GM21786 (cell line): Measurements from ENCODE around the gene LDLRAP1.

Experiments used
- ATAC-seq: cut with Tn5 transposase; IDR thresholded peaks from one replicate; pipeline ENCODE4 v1.9.1; 2021; ENCODE audit not compliant: unreplicated experiment

LDLRAP1 gene

DNA sequence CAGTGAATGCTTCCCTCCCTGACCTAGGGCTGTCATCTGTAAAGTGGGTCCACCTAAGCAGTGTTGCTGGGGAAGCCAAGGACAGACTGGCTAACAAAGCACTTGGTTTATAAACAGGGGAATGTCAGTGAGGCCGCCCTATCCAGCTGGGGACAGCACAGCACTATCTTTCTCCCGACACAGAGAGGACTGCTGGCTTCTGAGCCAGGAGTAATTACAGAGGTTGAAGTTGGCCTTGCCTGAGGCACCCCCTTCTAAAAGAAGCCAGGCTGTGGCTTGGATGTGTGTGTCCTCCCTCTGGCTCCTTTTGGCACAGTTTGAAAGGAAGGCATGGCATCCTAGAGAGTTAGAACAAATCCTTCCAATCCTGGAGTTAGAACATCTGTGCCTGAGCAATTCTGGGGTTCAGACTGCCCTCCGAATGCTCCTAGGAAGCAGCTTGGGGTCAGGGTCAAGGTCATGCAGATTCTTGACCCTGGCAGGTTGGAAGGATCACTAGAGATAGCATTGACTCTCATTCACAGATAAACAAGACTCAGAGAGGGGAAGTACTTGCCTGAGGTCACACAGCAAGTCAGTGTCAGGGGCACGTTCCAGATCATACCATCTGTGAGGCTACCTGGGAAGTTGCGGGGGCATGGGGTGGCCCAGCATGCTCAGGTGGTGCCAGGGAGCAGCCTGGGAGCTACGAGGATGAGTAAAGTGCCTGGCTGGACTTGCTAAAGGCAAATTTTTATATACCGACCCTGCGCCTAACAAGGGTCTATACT, 1.3 kb upstream of the LDLRAP1 start:
- ATAC-seq, result no peak

- no peak for ATAC-seq
Measured at GRCh38 chr1:25543005-25543424, 391 bp upstream of the LDLRAP1 start.

DNA sequence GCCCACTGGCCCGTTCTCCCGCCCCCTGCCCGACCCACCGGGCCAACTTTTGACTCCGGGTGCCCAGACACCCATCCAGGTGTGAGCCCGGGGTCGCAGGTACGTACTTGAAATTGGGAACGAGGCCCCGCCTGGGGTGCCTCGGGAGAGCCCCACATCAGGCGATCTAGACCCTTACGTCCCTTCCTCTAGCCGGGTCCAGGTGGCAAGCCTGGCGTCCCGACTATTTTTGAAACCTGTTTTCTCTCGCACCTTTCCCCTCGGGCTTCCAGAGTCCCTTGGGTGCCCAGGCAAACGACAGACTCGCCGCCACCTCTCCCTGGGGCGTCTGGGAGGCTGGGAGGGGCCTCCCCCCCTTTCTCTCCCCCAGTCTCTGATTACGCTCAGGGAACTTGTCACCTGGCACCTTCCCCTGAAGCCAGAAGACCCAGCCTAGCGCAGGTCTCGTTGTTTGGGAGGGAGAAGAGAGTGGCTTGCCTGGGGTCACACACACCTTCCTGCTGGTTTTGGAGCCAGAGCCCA, 898 bp downstream of the LDLRAP1 start:
- ATAC-seq, result no peak

DNA sequence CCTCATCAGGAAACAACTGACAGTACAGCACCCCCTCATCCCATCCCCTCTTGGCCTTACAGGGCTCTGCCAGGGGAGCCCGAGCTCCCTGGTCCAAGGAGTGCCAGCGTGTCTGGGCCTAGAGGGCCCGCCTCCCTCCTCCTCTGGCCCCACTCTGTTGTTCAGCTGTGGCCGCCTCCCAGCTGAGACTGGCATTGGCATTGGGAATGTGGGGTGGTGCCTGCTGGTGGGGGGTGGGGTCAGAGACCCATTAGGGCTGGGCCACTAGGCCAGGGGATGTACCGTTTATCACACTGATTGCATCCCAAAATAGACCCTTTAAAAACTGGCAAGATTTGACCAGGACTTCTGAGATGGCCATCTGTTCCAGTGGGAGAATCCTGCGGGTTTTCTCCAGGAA, 1.4 kb downstream of the LDLRAP1 start:
- ATAC-seq, result no peak

- ATAC-seq, result no peak
Measured at GRCh38 chr1:25545767-25546166, 2.4 kb downstream of the LDLRAP1 start.

- ATAC-seq, result no peak
Measured at GRCh38 chr1:25546193-25546592, 2.8 kb downstream of the LDLRAP1 start.

- ATAC-seq, result no peak
Measured at GRCh38 chr1:25548601-25549000, 5.2 kb downstream of the LDLRAP1 start.

DNA sequence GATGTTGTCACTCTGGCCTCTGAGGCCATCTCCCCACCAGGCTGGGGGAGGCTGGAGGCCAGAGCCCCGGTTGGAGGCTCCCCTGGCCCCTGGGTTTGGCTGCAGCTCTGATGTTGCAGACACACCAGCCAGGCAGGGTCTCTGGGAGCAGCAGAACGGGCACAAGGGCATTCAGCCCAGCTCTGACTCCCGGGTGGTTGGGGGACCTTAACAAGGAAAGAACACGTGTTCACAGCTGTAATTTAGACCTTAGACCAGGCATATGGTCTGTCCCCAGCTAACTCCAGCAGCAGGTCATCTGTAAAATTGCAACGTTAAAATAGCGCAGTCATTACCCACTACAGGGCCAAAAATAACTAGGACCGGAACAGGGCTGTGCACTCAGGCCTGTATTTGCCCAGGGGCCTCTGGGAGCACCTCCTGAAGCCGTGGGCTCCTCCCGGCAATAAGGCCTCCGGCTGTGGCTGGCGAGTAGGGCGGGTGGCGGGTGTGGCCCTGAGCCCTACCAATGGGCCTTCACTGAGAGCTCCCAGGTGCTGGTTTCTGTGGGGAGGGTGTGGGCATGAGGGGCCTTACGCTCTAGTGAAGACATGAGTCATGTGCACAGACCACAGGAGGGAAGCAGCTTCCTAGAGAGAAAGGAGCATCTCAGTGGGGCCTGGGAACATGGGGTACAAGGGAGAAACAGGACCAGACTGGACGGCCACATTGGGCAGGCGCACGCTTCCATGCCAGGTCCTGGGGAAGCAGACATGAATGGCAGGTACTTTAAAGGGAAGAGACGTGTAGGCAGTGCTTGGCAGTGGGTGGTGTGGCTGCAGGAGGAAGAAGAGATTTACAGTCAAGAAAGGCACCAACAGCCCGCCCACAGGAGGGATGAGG, 6.1 kb downstream of the LDLRAP1 start:
- ATAC-seq, result peak; percentile 94

DNA sequence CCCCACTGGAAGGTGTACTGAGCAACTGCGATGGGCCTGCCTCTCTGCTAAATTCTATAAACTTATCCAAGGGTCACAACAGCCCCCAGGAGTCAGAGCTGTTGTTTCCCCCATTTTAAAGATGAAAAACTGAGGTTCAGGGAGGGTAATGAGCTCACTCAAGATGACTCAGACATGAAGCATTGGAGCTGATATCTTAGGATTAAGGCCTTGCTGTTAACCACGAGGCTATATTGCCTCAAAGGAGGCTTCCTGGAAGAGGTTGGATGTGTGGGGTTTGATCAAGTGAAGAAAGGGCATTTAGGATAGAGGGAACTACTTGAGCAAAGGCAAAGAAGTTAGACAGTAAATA, 6.7 kb downstream of the LDLRAP1 start:
- no peak for ATAC-seq

DNA sequence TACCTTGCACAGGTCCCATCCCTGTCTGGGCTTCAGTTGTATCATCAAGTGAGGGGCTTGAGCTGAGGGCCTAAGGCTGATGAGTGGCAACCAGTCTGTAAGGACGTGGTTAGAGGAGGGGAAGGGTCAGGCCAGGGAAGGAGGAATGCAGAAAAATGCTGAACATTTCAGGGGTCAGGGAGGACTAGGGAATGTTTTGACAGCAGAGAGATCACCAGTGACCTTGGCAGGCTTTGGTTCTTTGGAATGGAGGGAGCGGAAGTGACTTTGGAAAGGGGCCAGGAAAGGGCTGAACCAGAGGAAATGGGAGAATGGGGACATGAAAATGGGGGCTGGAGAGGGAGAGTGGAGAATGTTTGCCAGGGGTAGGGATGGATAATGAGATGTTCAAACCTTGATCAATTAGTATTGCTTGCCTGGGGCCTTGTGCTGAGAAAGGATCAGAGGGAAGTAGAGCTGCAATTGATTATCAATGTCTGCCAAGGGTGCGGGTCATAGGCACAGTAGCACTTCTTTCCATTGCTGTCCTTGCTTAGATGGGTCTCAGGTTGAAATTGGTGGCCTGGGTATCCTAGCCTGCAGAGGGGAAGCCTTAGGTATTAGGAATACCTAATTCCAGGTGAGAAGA, 7.4 kb downstream of the LDLRAP1 start:
- ATAC-seq, result no peak

DNA sequence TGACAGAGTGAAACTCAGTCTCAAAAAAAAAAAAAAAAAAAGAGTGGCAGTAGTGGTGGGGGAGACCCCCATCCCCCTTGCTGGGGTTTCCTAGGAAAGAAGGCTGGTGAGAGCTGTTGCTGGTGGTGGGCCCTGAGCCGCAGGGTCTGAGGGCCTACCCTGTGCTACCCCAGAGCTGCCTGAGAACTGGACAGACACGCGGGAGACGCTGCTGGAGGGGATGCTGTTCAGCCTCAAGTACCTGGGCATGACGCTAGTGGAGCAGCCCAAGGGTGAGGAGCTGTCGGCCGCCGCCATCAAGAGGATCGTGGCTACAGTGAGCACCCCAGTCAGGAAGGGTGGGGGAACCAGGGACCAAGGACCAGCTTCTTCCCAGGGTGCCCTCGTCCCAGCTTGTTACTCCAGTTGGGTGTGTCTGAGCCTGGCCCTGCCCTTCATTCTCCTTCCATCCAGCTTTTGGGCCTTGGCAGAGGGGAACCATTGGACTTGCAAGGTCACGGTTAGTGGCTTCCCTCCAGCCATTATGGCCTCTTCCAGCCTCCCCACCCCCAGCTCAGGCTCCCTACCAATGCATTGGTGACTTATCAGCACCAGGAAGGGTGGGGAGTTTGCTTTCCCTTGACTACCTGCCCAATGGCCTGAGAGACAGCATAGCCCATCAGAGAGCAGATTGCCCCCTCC, 10.5 kb downstream of the LDLRAP1 start:
- no peak for ATAC-seq

DNA sequence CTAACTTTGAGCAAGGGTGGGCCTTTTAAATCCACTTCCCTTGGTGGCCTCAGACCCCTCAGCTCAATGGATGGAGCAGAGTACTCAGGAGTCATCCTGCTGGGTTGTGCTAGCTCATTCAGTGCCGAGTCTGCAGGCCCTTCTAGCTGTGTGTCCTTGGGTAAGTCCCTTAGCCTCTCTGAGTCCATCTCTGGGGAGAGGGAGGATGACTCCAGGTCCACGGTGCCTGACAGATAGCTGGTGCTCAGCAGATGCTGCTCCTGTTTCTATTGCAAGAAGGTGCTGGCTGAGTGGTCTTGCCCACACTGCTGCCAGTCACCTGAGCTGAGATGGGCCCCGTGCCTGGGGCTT, 11.0 kb downstream of the LDLRAP1 start:
- no peak for ATAC-seq

DNA sequence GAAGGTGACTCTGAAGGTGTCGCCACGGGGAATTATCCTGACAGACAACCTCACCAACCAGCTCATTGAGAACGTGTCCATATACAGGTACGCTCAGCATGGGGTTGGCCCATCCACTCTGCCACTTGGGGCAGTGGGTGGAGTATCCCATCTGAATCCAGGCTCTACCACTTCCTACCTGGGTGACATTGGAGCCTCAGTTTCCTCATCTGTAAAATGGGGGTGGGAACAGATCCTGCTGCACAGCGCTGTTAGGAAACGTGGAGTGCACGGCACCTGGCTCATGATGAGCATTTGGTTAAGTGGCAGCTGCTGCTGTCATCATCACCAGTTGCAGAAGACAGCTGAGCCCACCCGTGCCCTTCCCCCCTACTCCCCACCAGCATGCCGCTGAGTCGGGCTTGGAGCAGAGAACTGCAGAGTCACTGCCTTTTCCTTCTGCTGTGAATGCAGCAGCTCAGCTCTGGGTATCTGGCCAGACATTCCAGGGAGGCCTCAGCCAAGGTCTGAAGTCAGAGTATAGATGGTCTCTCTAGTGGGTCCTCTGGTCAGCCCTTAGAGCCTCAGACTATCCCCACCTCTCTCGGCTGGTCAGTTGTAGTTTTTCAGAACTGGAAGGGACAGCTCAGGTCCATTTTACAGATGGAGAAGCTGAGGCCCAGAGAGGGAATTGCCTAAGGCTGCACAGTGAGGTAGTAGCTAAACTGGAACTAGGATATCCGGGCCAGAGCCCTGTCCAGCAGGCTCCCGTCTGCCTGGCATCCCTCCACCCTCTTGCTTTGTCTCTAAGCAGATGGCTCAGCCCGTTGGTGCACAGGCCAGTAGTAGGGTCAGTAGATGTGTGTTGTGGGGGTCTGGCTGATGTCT, 11.7 kb downstream of the LDLRAP1 start:
- no peak for ATAC-seq

DNA sequence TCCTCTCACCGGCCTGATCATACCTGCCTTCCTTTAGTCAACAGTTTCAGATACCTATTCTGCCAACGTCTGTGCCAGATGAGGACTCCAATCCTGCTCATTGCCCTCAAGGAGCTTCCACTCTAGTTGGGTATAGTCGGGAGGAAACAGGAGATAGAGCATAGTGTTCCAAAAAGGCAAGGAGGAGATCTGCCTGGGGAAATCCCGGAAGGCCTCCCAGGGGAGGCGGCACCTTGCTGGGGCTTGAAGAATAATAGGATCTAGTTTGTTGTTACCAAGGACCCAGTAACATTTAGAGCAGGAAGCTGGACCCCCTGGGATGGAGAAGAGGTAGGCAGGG, 12.3 kb downstream of the LDLRAP1 start:
- ATAC-seq, result no peak

- ATAC-seq, result no peak
Measured at GRCh38 chr1:25556132-25556670, 12.8 kb downstream of the LDLRAP1 start.

GRCh38 chr1:25556791-25557476, 13.5 kb downstream of the LDLRAP1 start:
- ATAC-seq, result no peak

- ATAC-seq, result no peak
Measured at GRCh38 chr1:25557543-25557942, 14.1 kb downstream of the LDLRAP1 start.

DNA sequence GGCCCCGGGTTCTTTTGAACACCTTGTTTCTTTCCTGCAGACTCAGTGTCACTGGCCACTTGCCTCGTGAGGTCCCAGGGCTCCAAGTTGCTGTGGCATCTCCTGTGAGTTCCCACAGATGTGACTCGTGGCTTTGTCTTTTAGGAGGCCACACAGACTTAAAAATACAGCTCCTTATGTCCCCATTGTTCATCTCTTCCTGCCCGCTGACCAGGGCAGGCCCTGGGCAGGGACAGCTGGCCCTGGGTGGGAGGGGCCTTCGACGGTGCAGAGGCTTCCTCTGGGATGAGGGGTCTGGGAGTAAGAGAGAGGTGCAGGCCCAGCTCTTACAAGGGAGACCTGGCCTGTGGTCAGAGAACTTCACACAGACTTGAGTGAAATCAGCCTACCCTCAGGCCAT, 15.6 kb downstream of the LDLRAP1 start:
- no peak for ATAC-seq

DNA sequence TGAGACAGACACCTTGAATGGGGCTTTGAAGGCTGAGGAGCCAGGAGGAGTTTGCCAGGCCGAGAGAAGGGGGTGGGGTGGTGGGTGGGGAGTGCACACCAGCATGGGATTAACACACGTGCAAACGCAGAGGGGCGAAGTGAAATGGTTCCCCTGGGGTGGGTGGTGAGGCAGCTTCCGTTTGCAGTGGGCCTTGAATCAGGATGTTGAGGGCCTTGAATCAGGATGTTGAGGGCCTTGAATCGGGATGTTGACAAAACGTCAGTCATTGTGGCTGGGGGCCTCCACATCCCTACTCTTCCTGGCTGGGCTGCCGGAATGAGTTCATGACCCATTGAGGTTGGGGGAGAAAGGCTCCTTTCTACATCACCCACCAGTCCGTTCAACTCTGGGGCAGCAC, 16.6 kb downstream of the LDLRAP1 start:
- ATAC-seq, result no peak
